ENCODE measurements around the gene CDH22.

The CDH22 gene

DNA sequence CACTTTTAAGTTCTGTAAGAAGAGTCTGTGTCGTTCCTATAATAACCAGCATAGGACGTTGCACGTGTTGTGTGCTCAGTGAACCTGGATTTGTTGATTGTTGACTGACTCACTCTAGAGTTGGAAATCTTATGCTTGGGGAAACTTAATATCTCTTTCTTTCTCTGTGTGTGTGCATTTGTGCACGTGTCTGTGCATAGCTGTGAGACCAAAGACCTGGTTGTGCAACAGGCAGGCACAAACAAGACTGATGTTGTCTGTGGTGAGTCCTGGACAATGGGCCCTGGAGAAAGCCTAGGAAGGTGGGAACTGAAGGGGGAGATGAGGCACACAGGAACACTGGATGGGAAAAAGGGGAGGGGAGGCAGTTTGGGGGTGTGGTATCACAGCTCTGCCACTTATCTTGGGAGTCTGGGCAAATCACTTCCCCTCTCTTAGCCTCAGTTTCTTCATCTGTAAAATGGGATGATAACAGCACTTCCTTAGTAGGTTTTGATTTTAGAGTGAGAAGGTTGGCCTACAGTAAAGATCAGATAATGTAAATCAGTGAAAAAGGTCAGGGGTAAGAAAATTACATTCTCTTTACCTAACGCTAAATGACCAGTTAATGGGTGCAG, 181.8 kb downstream of the CDH22 start:
- no peaks in the 10 kb centered on the region for H3K27me3 ChIP-seq (ENCODE audit: low read depth, low read length)
- H3K4me3 ChIP-seq (ENCODE audit: low read depth in 1 of 2, low read length in 2 of 2) = no peak overlapping the region
- H3K27ac ChIP-seq (ENCODE audit: low read length) = no peak overlapping the region
- H3K36me3 ChIP-seq (ENCODE audit: control insufficient read depth in 1 of 2, insufficient read depth in 2 of 2, low read length in 2 of 2) = peaks cover 19 to 28% of the 10 kb centered on the region in 2 donors
- H3K9me3 ChIP-seq (ENCODE audit: control insufficient read depth in 1 of 2, low read length in 2 of 2) = no peaks in the 10 kb centered on the region
- H3K4me1 ChIP-seq (ENCODE audit: control insufficient read depth in 1 of 2, insufficient read depth in 2 of 2, low read length in 2 of 2) = peaks cover 0 to 10% of the 10 kb centered on the region in 2 donors

Measured in muscle layer of duodenum (tissue), 2 donors.